Measurements from ENCODE around the gene HS3ST2.
"Not testable (repeated sequence)": the region's sequence is repeated elsewhere in the genome, so short reads cannot be mapped to it uniquely, and the experiment has no call there.

The HS3ST2 gene

DNA sequence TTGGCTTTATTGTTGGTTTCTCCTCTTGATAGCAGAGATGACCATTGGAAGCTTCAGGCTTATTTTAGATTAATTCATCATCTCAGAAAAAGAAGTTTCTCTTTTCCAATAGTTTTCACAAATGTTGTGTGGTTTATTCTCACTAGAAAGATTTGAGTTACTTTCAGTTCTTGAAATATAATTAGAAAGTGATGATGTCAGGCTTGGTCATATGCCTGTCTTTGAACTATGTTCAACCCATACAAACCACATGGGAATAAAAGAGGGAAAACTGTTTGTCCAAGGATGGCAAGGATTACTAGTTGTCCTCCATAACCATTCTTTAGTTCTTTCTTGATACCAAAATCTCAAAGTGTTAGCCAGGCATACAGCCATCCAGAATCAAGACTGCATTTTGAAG is 3.7 kb upstream of the HS3ST2 start:
- no peak for FAIRE-seq
- no peak for DNase-seq (ENCODE audit: insufficient read length, low spot score)

DNA sequence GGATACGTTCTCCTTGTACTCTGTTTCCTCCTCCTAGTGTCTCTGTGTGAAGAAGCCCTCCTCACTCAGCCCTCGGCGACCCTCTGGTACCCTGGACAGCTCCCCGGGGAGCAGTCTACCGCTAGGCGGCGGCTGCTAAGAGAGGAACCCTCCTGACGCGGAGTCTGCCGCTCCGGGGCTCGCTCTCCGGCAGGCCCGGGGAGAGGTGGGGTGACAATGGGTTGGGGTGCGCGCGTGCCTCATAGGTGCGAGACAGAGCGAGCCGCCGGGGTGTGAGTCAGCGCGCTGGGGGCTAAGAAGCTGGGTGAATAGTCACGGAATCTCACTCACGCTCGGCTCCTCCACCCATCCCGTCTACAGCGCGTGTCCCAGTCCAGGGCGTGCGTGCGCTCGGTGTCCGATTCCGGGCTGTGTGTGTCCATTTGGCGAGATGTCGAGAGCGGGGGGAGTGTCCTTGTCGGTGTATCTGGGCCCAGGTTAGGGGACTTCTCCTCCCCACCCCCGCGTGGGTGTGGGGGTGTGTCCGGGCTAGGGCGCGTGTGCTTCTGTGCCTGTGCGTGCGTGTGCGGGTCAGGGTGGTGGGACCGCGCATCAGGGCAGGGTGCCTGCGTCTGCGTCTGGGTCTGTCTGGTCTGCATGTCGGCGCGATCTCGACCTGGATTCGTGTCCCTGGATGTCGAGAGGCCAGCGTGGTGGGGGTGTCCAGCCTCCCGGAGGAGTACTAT is 577 bp upstream of the HS3ST2 start:
- DNase-seq (ENCODE audit: insufficient read length, low spot score) = no peak
- no peak for FAIRE-seq

- FAIRE-seq = no peak
Measured at GRCh38 chr16:22814711-22815105, 746 bp downstream of the HS3ST2 start.

GRCh38 chr16:22815863-22816262 is 1.9 kb downstream of the HS3ST2 start:
- FAIRE-seq (no peak), DNase-seq (ENCODE audit: insufficient read length, low spot score) (no peak)

More at GRCh38 chr16:22814711-22815105, 746 bp downstream of the HS3ST2 start:
- DNase-seq (ENCODE audit: insufficient read length, low spot score) = no peak

DNA sequence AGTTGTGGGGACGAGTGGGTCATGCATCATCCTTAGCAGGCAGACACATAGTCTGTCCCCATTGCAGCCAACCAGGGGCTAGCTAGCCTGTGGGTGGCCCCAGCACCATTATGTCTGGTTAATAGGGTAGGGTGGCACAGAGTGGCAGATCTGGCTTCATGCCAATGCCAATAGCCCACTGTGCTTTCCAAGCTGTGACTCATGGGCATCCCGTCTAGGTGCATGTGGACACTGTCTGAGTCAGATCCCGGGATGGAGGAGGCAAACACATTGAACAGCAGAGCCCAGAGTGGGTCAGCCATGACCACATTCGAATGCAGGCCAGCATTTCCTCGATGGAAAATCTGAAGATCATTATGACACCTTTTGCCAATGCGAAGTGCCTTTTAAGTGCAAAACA is 2.5 kb downstream of the HS3ST2 start:
- no peak for DNase-seq (ENCODE audit: insufficient read length, low spot score)
- no peak for FAIRE-seq

GRCh38 chr16:22818736-22819135 is 4.8 kb downstream of the HS3ST2 start:
- FAIRE-seq; DNase-seq (ENCODE audit: insufficient read length, low spot score): not testable (repeated sequence)

GRCh38 chr16:22838681-22839080 is 24.7 kb downstream of the HS3ST2 start:
- FAIRE-seq (no peak), DNase-seq (ENCODE audit: insufficient read length, low spot score) (no peak)

- FAIRE-seq; DNase-seq (ENCODE audit: insufficient read length, low spot score): not testable (repeated sequence)
Measured at GRCh38 chr16:22842031-22842430, 28.1 kb downstream of the HS3ST2 start.

DNA sequence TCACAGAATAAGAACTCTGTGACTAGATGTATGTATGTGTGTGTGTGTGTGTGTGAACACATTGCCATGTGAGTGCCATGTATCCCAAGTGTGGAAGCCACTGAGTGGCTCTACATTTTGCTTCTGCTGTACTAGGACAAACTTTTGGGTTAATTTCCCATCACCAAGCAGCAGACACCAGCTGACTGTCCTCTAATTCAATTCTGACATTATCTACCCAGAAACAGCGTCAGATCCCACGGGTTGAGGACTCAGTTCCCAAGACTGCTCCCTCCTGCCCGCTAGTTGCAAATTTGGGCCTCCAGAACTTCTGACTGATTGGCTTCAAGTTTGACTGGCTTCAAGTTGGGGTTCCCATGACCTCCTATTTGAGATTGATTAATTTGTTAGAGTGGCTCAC is 29.2 kb downstream of the HS3ST2 start:
- no peak for DNase-seq (ENCODE audit: insufficient read length, low spot score)
- FAIRE-seq = no peak

- DNase-seq (ENCODE audit: insufficient read length, low spot score) = no peak
Measured at GRCh38 chr16:22843856-22844255, 29.9 kb downstream of the HS3ST2 start.

GRCh38 chr16:22844416-22844815 is 30.5 kb downstream of the HS3ST2 start:
- no peak for FAIRE-seq
- DNase-seq (ENCODE audit: insufficient read length, low spot score) = no peak

More at GRCh38 chr16:22843856-22844255, 29.9 kb downstream of the HS3ST2 start:
- FAIRE-seq = no peak

GRCh38 chr16:22847100-22847499 is 33.1 kb downstream of the HS3ST2 start:
- no peak for FAIRE-seq
- no peak for DNase-seq (ENCODE audit: insufficient read length, low spot score)

DNA sequence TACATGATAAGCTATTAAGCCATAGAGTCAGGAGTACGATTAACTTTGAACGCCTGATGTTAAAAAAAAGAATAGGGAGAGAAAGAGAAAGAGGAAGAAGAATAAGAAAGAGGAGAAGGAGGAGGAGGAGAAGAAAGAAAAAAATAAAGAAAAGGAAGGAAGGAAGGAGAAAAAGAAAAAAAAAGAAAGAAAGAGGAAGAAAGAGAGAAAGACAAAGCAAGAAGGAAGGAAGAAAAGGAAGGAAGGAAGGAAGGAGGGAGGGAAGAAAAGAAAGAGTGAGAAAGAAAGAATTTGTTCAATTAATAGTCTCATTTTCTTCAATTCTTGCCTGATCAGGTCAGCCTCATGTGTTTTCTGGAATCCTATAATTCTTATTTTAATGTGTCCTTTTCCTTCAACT is 33.7 kb downstream of the HS3ST2 start:
- FAIRE-seq (no peak), DNase-seq (ENCODE audit: insufficient read length, low spot score) (no peak)

GRCh38 chr16:22848451-22848850 is 34.5 kb downstream of the HS3ST2 start:
- DNase-seq (ENCODE audit: insufficient read length, low spot score) (no peak), FAIRE-seq (no peak)

- no peak for DNase-seq (ENCODE audit: insufficient read length, low spot score)
- FAIRE-seq = no peak
Measured at GRCh38 chr16:22849517-22849916, 35.6 kb downstream of the HS3ST2 start.

- FAIRE-seq = no peak
- no peak for DNase-seq (ENCODE audit: insufficient read length, low spot score)
Measured at GRCh38 chr16:22855231-22855630, 41.3 kb downstream of the HS3ST2 start.

DNA sequence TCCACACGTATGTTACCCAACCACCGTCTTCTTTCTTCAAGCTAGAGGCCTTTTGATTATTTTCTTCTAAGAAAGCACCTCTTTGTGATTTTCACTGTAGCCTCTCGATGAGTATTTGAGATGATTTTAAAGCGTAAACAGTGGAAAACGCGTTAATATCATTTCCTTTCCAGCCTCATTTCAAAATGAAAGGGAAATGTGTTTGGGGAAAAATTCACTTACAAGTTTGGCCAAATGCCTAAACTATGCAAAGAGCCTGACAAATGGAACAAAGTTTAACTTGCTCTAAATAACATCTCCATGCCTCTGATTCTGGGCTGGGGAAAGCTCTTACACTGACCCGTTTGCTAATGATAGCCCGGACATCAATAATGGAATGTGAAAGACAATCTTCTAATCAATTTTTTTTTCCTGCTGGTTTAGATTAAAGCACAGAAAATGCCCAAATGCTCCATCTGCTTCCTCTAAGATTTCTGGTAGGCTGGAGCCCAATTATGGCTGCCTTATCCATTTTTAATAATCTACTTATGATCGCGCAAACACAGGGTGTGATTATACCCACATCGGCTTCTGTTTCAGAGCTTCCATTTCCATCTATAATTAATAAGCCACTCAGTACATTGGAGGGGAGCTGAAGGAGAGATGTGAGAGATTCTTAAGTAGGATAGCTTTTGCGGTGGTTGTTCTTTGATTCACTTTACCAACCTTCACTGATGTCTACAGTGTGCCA is 43.5 kb downstream of the HS3ST2 start:
- FAIRE-seq = no peak
- DNase-seq (ENCODE audit: insufficient read length, low spot score) = no peak

GRCh38 chr16:22859925-22860324 is 46.0 kb downstream of the HS3ST2 start:
- DNase-seq (ENCODE audit: insufficient read length, low spot score) = no peak
- no peak for FAIRE-seq

DNA sequence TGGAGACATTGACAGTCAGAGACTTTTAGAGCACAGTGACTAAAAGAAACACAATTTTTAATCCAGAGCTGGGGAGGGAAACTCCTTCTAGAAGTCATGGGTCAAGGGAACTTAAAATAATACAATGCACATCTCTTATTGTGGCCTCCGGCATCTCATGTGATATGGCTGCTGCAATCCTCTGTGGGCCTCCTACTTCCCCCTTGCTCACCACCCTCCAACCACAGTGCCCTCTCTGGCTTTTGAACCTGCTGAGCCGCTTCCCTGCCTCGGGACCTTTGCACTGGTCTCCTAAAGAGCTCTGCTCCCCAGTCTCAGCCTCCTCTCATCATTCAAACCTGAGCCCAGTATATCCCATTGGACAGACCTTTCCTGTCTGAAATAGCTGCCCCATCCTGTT is 47.6 kb downstream of the HS3ST2 start:
- DNase-seq (ENCODE audit: insufficient read length, low spot score) (no peak), FAIRE-seq (no peak)

- no peak for DNase-seq (ENCODE audit: insufficient read length, low spot score)
- no peak for FAIRE-seq
Measured at GRCh38 chr16:22862046-22862445, 48.1 kb downstream of the HS3ST2 start.

- DNase-seq (ENCODE audit: insufficient read length, low spot score) (no peak), FAIRE-seq (no peak)
Measured at GRCh38 chr16:22864375-22864774, 50.4 kb downstream of the HS3ST2 start.

- FAIRE-seq = no peak
- DNase-seq (ENCODE audit: insufficient read length, low spot score) = no peak
Measured at GRCh38 chr16:22868593-22869224, 54.7 kb downstream of the HS3ST2 start.
